Measurements from ENCODE around the gene NRG2. TPM values are rescaled to one million over a fixed set of nuclear protein-coding genes. Genes with fewer than 3 reads are reported as not detected.

The NRG2 gene
- total and polyA plus RNA-seq, 5 donors from 2014 or later, result not detected

DNA sequence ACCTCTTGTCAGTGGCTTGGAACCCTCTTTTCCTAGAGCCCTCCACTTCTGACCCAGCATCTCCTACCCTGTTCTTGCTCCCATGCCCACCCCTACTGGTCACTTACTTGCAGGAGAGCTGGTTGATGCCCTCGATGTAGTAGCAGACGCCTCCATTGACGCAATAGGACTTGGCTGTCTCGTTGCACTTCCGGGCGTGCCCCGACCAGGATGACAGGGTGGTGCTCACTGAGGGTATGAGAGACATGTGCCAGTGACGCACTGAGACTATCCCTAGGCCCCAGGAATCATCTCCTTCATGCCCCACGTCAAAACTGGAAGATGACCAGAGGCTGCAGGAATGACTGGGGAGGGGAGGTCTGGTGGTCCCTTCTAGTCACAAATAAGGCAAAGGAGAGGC, 171.5 kb downstream of the NRG2 start:
- ATAC-seq (ENCODE audit: low read depth in 2 of 2) (no peak), DNase-seq (no peak)
- H3K27me3 Mint-ChIP-seq, result peaks cover 24% of the 10 kb centered on the region
- H3K4me3 Mint-ChIP-seq, result no peak overlapping the region
- H3K36me3 Mint-ChIP-seq, result no peaks in the 10 kb centered on the region
- H3K36me3 ChIP-seq (ENCODE audit: control insufficient read depth, insufficient read depth, low read length), result no peaks in the 10 kb centered on the region
- no peak overlapping the region for H3K27ac Mint-ChIP-seq
- H3K4me1 Mint-ChIP-seq, result no peaks in the 10 kb centered on the region
- H3K27me3 ChIP-seq (ENCODE audit: control insufficient read depth, insufficient read depth, low read length), result no peaks in the 10 kb centered on the region
- no peak overlapping the region for H3K4me3 ChIP-seq (ENCODE audit: low read depth, low read length)
- H3K4me1 ChIP-seq (ENCODE audit: control insufficient read depth, insufficient read depth, low read length, poor library complexity, severe bottlenecking), result no peaks in the 10 kb centered on the region
- H3K9me3 Mint-ChIP-seq, result peaks cover 0 to 8% (median 4%) of the 10 kb centered on the region in 7 donors
- no peak overlapping the region for H3K27ac ChIP-seq (ENCODE audit: insufficient read depth, low read length, poor library complexity, severe bottlenecking)
- H3K9me3 ChIP-seq (ENCODE audit: control insufficient read depth in 2 of 2, low read length in 2 of 2), result no peaks in the 10 kb centered on the region

DNA sequence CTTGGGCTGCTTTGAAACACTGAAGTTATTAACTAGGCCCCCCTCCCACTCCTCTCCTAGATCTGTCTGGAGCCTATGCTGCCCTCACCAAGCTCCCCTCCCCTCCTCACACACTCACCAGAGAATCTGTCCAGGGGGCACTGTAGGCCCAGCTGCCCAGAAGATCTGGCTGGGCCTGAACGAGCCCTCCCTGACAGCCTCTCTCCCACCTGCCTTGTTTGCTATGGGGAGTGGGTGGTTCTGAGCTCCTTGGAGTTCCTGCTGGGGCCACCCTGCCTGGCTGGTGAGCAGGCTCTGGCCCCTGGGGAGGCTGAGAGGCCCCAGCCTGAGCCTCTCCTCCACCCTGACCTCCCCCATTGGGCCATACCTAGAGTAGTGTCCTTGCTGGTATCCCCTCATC, 172.4 kb downstream of the NRG2 start:
- no peak for ATAC-seq (ENCODE audit: low read depth in 2 of 2)
- H3K36me3 Mint-ChIP-seq, result no peaks in the 10 kb centered on the region
- no peaks in the 10 kb centered on the region for H3K27me3 ChIP-seq (ENCODE audit: control insufficient read depth, insufficient read depth, low read length)
- no peak overlapping the region for H3K27ac ChIP-seq (ENCODE audit: insufficient read depth, low read length, poor library complexity, severe bottlenecking)
- DNase-seq, result no peak
- no peak overlapping the region for H3K4me3 ChIP-seq (ENCODE audit: low read depth, low read length)
- peak overlapping the region in 1 of 3 donors; percentile 34 for H3K27ac Mint-ChIP-seq
- H3K9me3 ChIP-seq (ENCODE audit: control insufficient read depth in 2 of 2, low read length in 2 of 2), result no peaks in the 10 kb centered on the region
- peaks cover 0 to 5% (median 2%) of the 10 kb centered on the region in 7 donors for H3K9me3 Mint-ChIP-seq
- no peaks in the 10 kb centered on the region for H3K4me1 ChIP-seq (ENCODE audit: control insufficient read depth, insufficient read depth, low read length, poor library complexity, severe bottlenecking)
- H3K36me3 ChIP-seq (ENCODE audit: control insufficient read depth, insufficient read depth, low read length), result no peaks in the 10 kb centered on the region
- H3K4me3 Mint-ChIP-seq, result no peak overlapping the region
- H3K27me3 Mint-ChIP-seq, result peaks cover 23% of the 10 kb centered on the region
- H3K4me1 Mint-ChIP-seq, result no peaks in the 10 kb centered on the region

DNA sequence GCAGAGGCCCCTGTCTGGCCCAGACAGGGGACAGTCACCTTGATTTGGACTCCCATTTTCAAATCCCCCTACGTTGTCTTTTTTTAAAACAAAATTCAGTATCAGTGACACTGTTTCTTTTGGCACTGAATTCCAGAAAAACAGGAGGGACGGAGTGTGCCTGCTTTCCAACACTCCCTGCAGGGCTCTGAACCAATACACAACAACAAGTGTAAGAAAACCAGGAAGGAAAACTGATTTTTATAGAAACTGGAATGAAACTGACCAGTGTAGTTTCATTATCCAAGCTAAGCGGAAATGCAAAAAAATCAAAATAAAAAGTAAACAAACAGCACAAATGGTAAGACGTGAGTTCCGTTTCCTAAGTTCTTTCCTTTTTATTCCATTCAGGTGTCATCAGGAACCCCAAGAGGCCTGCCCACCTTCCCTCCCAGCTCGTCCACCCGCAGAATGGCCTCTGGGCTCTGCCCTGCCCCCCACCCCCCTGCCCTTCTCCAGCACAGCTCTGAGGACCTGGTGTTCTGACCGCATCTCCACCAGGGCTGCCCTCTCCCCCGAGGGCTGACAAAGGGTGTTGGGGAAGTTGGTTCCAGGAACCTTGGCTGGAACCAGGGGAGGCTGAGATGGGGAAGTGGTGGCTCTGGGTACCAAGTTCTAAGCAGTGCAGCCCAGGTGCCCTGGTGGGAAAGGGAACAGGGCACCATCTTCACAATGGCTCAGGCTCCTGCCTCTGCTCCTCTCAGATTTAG, 173.9 kb downstream of the NRG2 start:
- Mint-ChIP-seq H3K27me3 (peaks cover 15% of the 10 kb centered on the region), H3K4me1 (no peaks in the 10 kb centered on the region), H3K4me3 (no peak overlapping the region), H3K27ac (no peak overlapping the region), H3K36me3 (no peaks in the 10 kb centered on the region), H3K9me3 (peaks cover 0 to 5% (median 0%) of the 10 kb centered on the region in 7 donors)
- H3K4me1 ChIP-seq (ENCODE audit: control insufficient read depth, insufficient read depth, low read length, poor library complexity, severe bottlenecking), result no peaks in the 10 kb centered on the region
- no peak for DNase-seq
- no peaks in the 10 kb centered on the region for H3K9me3 ChIP-seq (ENCODE audit: control insufficient read depth in 2 of 2, low read length in 2 of 2)
- peaks cover 2% of the 10 kb centered on the region for H3K27me3 ChIP-seq (ENCODE audit: control insufficient read depth, insufficient read depth, low read length)
- H3K27ac ChIP-seq (ENCODE audit: insufficient read depth, low read length, poor library complexity, severe bottlenecking), result no peak overlapping the region
- no peak overlapping the region for H3K4me3 ChIP-seq (ENCODE audit: low read depth, low read length)
- no peaks in the 10 kb centered on the region for H3K36me3 ChIP-seq (ENCODE audit: control insufficient read depth, insufficient read depth, low read length)
- ATAC-seq (ENCODE audit: low read depth in 2 of 2), result no peak

DNA sequence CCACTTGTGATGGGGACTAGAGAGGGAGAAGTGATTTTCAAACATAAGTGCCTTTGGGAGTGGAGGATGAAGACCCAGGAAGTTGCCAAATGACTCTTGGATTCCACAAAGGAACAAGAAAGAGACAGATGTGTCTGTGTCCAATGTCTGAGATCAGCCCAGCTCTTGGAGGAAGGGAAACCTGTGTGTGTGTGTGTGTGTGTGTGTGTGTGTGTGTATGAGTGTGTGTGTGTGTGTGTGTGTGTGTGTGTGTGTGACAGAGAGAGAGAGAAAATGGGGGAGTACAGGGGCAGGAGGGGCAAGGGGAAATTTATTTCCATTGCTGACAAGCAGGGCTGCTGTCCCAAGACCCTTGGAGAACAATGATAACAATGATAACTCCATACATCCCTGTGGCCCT, 175.5 kb downstream of the NRG2 start:
- Histone ChIP-seq H3K4me3 (ENCODE audit: low read depth, low read length) (no peak overlapping the region), H3K9me3 (ENCODE audit: control insufficient read depth in 2 of 2, low read length in 2 of 2) (no peaks in the 10 kb centered on the region), H3K36me3 (ENCODE audit: control insufficient read depth, insufficient read depth, low read length) (no peaks in the 10 kb centered on the region), H3K27me3 (ENCODE audit: control insufficient read depth, insufficient read depth, low read length) (peaks cover 2% of the 10 kb centered on the region), H3K4me1 (ENCODE audit: control insufficient read depth, insufficient read depth, low read length, poor library complexity, severe bottlenecking) (no peaks in the 10 kb centered on the region), H3K27ac (ENCODE audit: insufficient read depth, low read length, poor library complexity, severe bottlenecking) (no peak overlapping the region)
- no peaks in the 10 kb centered on the region for H3K36me3 Mint-ChIP-seq
- H3K27me3 Mint-ChIP-seq, result peaks cover 9% of the 10 kb centered on the region
- ATAC-seq (ENCODE audit: low read depth in 2 of 2) (no peak), DNase-seq (no peak)
- no peak overlapping the region for H3K27ac Mint-ChIP-seq
- peaks cover 0 to 5% (median 0%) of the 10 kb centered on the region in 7 donors for H3K9me3 Mint-ChIP-seq
- H3K4me1 Mint-ChIP-seq, result no peaks in the 10 kb centered on the region
- H3K4me3 Mint-ChIP-seq, result no peak overlapping the region

DNA sequence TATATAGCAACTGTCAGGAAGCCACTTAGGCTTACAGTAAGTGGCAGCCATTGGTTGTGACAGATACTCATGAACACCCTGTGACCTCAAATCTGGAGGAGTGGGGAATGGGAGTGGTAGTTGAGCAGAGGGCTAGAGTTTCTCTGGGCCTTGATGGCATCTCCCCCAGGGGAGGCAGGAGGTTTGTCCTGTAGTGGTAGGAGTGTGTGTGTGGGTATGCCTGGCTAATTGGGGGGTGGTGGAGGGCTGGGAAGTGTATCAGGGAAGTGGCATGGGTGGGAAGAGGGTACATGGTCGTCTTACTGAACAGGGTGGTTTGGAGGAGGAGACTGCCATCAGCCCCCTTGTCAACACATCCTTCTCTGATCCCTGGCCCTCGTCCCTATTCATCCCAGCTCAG, 176.0 kb downstream of the NRG2 start:
- peaks cover 0 to 5% (median 0%) of the 10 kb centered on the region in 7 donors for H3K9me3 Mint-ChIP-seq

DNA sequence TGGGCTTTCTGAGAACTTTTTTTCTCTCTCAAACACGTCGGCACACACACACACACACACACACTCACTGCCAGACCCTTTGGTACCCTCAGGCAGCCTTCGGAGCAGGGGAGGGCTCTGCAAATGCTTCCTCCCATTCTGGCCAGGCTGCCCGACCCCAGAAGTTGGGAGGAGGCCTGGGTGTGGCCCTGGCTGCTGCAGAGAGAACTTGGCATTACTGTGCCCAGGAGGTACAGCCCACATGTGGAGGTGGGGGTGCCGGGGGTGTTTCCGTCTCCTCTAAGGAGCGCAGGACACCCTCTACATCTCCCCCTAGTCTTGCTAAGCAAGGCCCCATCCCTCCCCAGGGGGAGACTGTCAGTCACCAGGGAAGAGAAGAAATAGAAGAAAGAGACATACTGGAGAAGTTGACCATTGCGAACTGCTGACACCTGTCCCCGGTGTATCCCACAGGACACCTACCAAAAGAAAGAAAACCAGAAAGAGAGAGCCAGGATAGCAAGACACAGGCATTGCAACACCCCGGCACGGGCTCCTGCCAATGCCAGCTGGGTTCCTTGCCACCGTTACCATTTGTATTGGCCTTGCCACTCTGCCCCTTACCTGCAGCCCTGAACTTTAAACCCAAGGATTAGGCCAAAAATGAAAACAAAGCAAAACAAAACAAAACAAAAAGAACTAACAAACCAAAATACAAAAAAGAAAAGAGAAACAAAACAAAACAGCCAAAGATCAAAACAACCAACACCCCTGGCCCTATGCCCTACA, 178.2 kb downstream of the NRG2 start:
- Histone ChIP-seq H3K4me1 (ENCODE audit: control insufficient read depth, insufficient read depth, low read length, poor library complexity, severe bottlenecking) (no peaks in the 10 kb centered on the region), H3K36me3 (ENCODE audit: control insufficient read depth, insufficient read depth, low read length) (no peaks in the 10 kb centered on the region), H3K4me3 (ENCODE audit: low read depth, low read length) (no peak overlapping the region), H3K9me3 (ENCODE audit: control insufficient read depth in 2 of 2, low read length in 2 of 2) (no peaks in the 10 kb centered on the region), H3K27ac (ENCODE audit: insufficient read depth, low read length, poor library complexity, severe bottlenecking) (no peak overlapping the region), H3K27me3 (ENCODE audit: control insufficient read depth, insufficient read depth, low read length) (peaks cover 2% of the 10 kb centered on the region)
- peaks cover 9% of the 10 kb centered on the region for H3K27me3 Mint-ChIP-seq
- H3K36me3 Mint-ChIP-seq, result no peaks in the 10 kb centered on the region
- H3K27ac Mint-ChIP-seq, result peak overlapping the region in 1 of 3 donors; percentile 21
- DNase-seq (no peak), ATAC-seq (ENCODE audit: low read depth in 2 of 2) (no peak)
- no peak overlapping the region for H3K4me3 Mint-ChIP-seq
- H3K9me3 Mint-ChIP-seq, result peaks cover 0 to 5% (median 0%) of the 10 kb centered on the region in 7 donors
- no peaks in the 10 kb centered on the region for H3K4me1 Mint-ChIP-seq

More for the DNA sequence above, 176.0 kb downstream of the NRG2 start:
- peak overlapping the region in 1 of 3 donors; percentile 32 for H3K27ac Mint-ChIP-seq
- no peak for DNase-seq
- Histone ChIP-seq H3K27ac (ENCODE audit: insufficient read depth, low read length, poor library complexity, severe bottlenecking) (no peak overlapping the region), H3K9me3 (ENCODE audit: control insufficient read depth in 2 of 2, low read length in 2 of 2) (no peaks in the 10 kb centered on the region), H3K36me3 (ENCODE audit: control insufficient read depth, insufficient read depth, low read length) (no peaks in the 10 kb centered on the region), H3K27me3 (ENCODE audit: control insufficient read depth, insufficient read depth, low read length) (peaks cover 2% of the 10 kb centered on the region), H3K4me1 (ENCODE audit: control insufficient read depth, insufficient read depth, low read length, poor library complexity, severe bottlenecking) (no peaks in the 10 kb centered on the region), H3K4me3 (ENCODE audit: low read depth, low read length) (no peak overlapping the region)
- H3K36me3 Mint-ChIP-seq, result no peaks in the 10 kb centered on the region
- H3K27me3 Mint-ChIP-seq, result peaks cover 9% of the 10 kb centered on the region
- no peak for ATAC-seq (ENCODE audit: low read depth in 2 of 2)
- H3K4me3 Mint-ChIP-seq, result no peak overlapping the region
- H3K4me1 Mint-ChIP-seq, result no peaks in the 10 kb centered on the region

DNA sequence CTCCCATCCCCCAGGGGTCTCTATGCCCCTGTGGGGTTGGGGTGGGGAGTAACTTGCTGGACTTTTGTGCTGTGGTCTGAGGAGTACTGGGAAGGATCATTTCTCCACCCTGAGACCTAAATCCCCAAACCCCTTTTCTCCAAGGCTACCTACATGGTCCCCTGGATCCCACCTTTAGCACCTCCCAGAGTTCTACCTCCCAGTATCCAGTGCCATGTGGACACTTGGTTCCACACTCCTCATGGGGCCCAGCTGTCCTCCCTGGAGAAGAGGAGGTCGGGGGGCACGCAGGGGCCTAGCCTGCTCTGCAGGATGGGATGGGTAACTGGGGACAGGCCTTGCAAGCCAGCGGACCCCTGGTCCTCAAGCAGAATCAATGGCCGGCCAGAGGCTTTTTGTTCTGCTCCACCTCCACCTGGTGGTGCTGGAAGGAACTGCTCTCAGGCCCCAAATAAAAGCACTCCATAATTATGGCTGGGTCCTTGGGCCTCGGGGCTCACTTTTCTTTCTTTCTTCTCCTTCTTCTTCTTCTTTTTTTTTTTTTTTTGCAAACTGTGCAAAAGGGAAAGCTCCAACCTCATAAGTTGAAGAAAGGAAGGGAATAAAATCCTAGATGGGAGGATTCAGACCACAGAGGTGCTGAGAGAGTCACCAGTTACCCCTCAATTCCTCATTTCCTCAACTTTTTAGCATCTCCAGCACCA, 179.1 kb downstream of the NRG2 start:
- ATAC-seq (ENCODE audit: low read depth in 2 of 2) (peak in 1 of 2 donors; percentile 43), DNase-seq (peak; percentile 27 to 40 (median 27))
- no peaks in the 10 kb centered on the region for H3K36me3 Mint-ChIP-seq
- no peak overlapping the region for H3K4me3 Mint-ChIP-seq
- Histone ChIP-seq H3K9me3 (ENCODE audit: control insufficient read depth in 2 of 2, low read length in 2 of 2) (no peaks in the 10 kb centered on the region), H3K27ac (ENCODE audit: insufficient read depth, low read length, poor library complexity, severe bottlenecking) (no peak overlapping the region), H3K4me3 (ENCODE audit: low read depth, low read length) (no peak overlapping the region), H3K4me1 (ENCODE audit: control insufficient read depth, insufficient read depth, low read length, poor library complexity, severe bottlenecking) (no peaks in the 10 kb centered on the region), H3K27me3 (ENCODE audit: control insufficient read depth, insufficient read depth, low read length) (peaks cover 2% of the 10 kb centered on the region), H3K36me3 (ENCODE audit: control insufficient read depth, insufficient read depth, low read length) (no peaks in the 10 kb centered on the region)
- H3K27me3 Mint-ChIP-seq, result peaks cover 9% of the 10 kb centered on the region
- H3K27ac Mint-ChIP-seq, result no peak overlapping the region
- H3K9me3 Mint-ChIP-seq, result peaks cover 0 to 3% (median 0%) of the 10 kb centered on the region in 7 donors
- no peaks in the 10 kb centered on the region for H3K4me1 Mint-ChIP-seq

Data from CD4-positive, CD25-positive, alpha-beta regulatory T cell (primary cell).